GM23248 (cell line): ENCODE results near the gene LEKR1. TPM values are rescaled to one million over a fixed set of nuclear protein-coding genes. Genes with fewer than 3 reads are reported as not detected.
A peak's percentile ranks its signal among the peaks of the same experiment; 100 is the strongest.

Experiments used
- DNase-seq: peaks from one replicate; pipeline ENCODE4 v3.0.0-alpha.2; 2015
- H2AFZ ChIP-seq: fragments of 200-600 bp; sonication (generic); 2 replicates; pipeline ENCODE4 v1.6.1; 2016; ENCODE audit warnings: antibody characterized with exemption
- H3F3A ChIP-seq: fragments of 200-600 bp; sonication (generic); 2 replicates; pipeline ENCODE4 v1.6.1; 2016; ENCODE audit warnings: mild to moderate bottlenecking, antibody characterized with exemption, mixed run types; ENCODE audit not compliant: insufficient read depth
- H3K27ac ChIP-seq: fragments of 200-600 bp; sonication (generic); 2 replicates; pipeline ENCODE4 v1.5.1; 2016; ENCODE audit warnings: mild to moderate bottlenecking
- H3K27me3 ChIP-seq: fragments of 200-600 bp; sonication (generic); replicated peaks from 2 replicates; pipeline ENCODE4 v1.6.1; 2016; ENCODE audit warnings: mild to moderate bottlenecking; ENCODE audit not compliant: insufficient read depth
- H3K36me3 ChIP-seq: fragments of 200-600 bp; sonication (generic); 2 replicates; pipeline ENCODE4 v1.6.1; 2016; ENCODE audit warnings: low read depth, mild to moderate bottlenecking
- H3K4me1 ChIP-seq: fragments of 200-600 bp; sonication (generic); 2 replicates; pipeline ENCODE4 v1.6.1; 2016; ENCODE audit warnings: mild to moderate bottlenecking; ENCODE audit not compliant: insufficient read depth
- H3K4me2 ChIP-seq: fragments of 200-600 bp; sonication (generic); one replicate; pipeline ENCODE4 v1.6.1; 2016; ENCODE audit warnings: mild to moderate bottlenecking; ENCODE audit not compliant: unreplicated experiment
- H3K4me3 ChIP-seq: fragments of 200-600 bp; sonication (generic); 2 replicates; pipeline ENCODE4 v1.5.1; 2016; ENCODE audit warnings: mild to moderate bottlenecking
- H3K79me2 ChIP-seq: fragments of 200-600 bp; sonication (generic); 2 replicates; pipeline ENCODE4 v1.6.1; 2016; ENCODE audit warnings: mild to moderate bottlenecking; ENCODE audit not compliant: insufficient read depth
- H3K9ac ChIP-seq: fragments of 200-600 bp; sonication (generic); 2 replicates; pipeline ENCODE4 v1.6.1; 2016; ENCODE audit warnings: mild to moderate bottlenecking
- H3K9me2 ChIP-seq: fragments of 200-600 bp; sonication (generic); 2 replicates; pipeline ENCODE4 v1.6.1; 2016; ENCODE audit warnings: mixed run types, mild to moderate bottlenecking, moderate library complexity; ENCODE audit not compliant: insufficient read depth
- H3K9me3 ChIP-seq: fragments of 200-600 bp; sonication (generic); one replicate; pipeline ENCODE4 v1.6.1; 2017; ENCODE audit warnings: low read depth
- H4K20me1 ChIP-seq: fragments of 200-600 bp; sonication (generic); 2 replicates; pipeline ENCODE4 v1.6.0; 2016; ENCODE audit not compliant: insufficient read depth
- EZH2 ChIP-seq: fragments of 200-600 bp; sonication (generic); IDR thresholded peaks from 2 replicates; pipeline ENCODE4 v1.6.1; 2018; ENCODE audit warnings: antibody characterized with exemption, mild to moderate bottlenecking; ENCODE audit not compliant: insufficient read depth, poor library complexity, severe bottlenecking
- EZH2phosphoT487 ChIP-seq: fragments of 200-600 bp; sonication (generic); IDR thresholded peaks from 2 replicates; pipeline ENCODE4 v1.6.1; 2018; ENCODE audit warnings: antibody characterized with exemption, moderate library complexity, mild to moderate bottlenecking, low read depth; ENCODE audit not compliant: insufficient read depth
- WGBS, 2 experiments: methylation state at CpG; one replicate each; pipeline ENCODE4 v1.1.6; 2015 to 2017; ENCODE audit warnings: low lambda C conversion rate in 2 of 2, low coverage in 1 of 2; ENCODE audit errors: missing lambda C conversion rate in 2 of 2; 5-methylcytosine and 5-hydroxymethylcytosine counted together
- in situ Hi-C: fragments of 300-500 bp; cut with MboI; formaldehyde crosslinking; loops from 2 replicates; pipeline ENCODE4 v1.15.0; 2020
- polyA plus RNA-seq: library from polyadenylated mRNA; unstranded; fragments of >200 nt; fragmentation: Nextera tagmentation; extraction: Ambion mirVana; gene quantifications from 2 replicates; pipeline ENCODE4 v1.2.1, GENCODE V29; 2016
- total RNA-seq: library from RNA; depleted of rRNA; stranded (reverse); fragments of >200 nt; shearing (Covaris generic); gene quantifications from 2 replicates; pipeline ENCODE4 v1.2.3, GENCODE V29; 2014

LEKR1 gene
- total and polyA plus RNA-seq, 2 experiments from 2014 or later, result 0.32 to 0.43 TPM

DNA sequence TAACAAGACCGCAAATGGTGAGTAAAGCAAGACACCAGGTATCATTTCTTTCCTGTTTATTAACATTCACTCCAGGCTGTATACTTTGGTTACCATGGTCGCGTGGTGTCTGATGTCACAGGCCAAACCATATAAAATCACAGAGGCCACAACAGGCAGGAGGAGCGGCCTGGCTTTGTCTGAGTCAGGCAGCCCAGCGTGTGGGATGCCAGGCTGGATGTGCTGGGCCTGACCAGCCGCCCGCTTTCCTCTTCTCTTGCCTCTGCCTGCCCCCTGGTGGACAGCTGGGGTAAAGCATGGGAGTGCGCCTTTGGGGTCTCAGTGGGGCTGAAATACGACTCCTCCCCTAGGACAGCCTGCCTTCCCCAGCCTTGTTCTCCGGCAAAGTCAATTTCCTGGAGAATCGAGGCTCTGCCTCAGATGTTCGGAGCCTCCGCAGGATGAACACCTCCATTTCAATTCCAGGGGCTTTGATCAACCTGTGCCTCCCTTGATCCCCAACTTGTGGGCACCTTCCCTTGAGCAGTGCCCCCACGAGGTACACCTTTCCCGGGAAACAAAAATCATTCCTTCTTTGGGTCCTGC is 255.6 kb downstream of the LEKR1 start:
- TF ChIP-seq EZH2, result no peak
- TF ChIP-seq EZH2phosphoT487, result no peak
- H4K20me1 ChIP-seq, result no peaks in the 10 kb centered on the region
- in situ Hi-C loops, result loop anchor here (10.0 to 25.0 kb wide), 3 partner anchors 397 to 944 kb away; no protein-coding TSS in a partner anchor
- no peaks in the 10 kb centered on the region for H3K9me2 ChIP-seq
- no peaks in the 10 kb centered on the region for H3K36me3 ChIP-seq
- peak overlapping the region; percentile 17; the same call in 1 of the 2 replicates for H2AFZ ChIP-seq
- H3K4me1 ChIP-seq, result peaks cover 37% of the 10 kb centered on the region
- no peak overlapping the region for H3K4me3 ChIP-seq
- no peaks in the 10 kb centered on the region for H3K79me2 ChIP-seq
- DNase-seq, result peak; percentile 99
- 5% methylated on average over 15 of the region's 15 CpGs for WGBS, 2 experiments
- peak overlapping the region; percentile 38 for H3K4me2 ChIP-seq
- no peaks in the 10 kb centered on the region for H3K9me3 ChIP-seq
- H3K27me3 ChIP-seq, result no peaks in the 10 kb centered on the region
- H3F3A ChIP-seq, result peaks cover 25% of the 10 kb centered on the region
- H3K27ac ChIP-seq, result peak overlapping the region; percentile 86
- H3K9ac ChIP-seq, result peak overlapping the region; percentile 72

DNA sequence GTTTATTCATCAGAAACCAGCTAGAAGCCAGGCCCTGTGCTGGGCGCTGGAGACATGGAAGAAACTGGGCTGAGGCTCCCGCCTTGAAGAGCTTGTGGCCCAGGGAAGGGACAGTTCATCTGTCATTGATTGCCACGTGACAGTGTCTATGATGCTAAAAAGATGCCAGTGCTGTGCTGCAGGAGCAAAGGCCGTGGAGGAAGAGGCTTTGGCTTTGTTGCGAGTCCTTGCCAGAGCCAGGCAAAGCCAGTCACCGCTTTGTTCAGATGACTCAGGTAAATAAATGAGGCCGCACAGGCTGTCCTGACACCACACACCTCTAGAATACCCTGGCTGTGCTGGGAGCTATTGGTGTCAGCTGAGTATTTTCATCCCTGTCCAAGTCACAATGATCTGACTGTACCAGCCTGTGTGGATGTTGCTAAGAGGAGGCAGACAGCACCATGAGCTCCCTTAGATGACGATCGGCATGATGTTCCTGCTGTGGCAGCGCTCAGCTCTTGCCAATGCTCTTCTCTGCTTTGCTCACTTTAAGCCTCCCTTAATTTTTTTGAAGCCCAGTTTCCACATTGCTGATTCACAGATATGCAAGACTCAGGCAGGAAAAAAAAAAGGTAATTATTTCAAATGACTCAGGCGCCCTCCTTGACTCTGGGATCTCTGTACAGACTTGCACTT is 256.3 kb downstream of the LEKR1 start:
- no peaks in the 10 kb centered on the region for H4K20me1 ChIP-seq
- peak; percentile 95 for DNase-seq
- no peaks in the 10 kb centered on the region for H3K9me2 ChIP-seq
- peaks cover 41% of the 10 kb centered on the region for H3K4me1 ChIP-seq
- H3F3A ChIP-seq, result peaks cover 31% of the 10 kb centered on the region
- in situ Hi-C loops, result loop anchor here (10.0 to 25.0 kb wide), 3 partner anchors 398 to 945 kb away; no protein-coding TSS in a partner anchor
- 0 out of 2 replicates have a peak overlapping the region, but pooled peaks have one; percentile 17 for H2AFZ ChIP-seq
- H3K9ac ChIP-seq, result peak overlapping the region; percentile 70
- peak overlapping the region; percentile 79 for H3K27ac ChIP-seq
- H3K36me3 ChIP-seq, result no peaks in the 10 kb centered on the region
- peak overlapping the region; percentile 38 for H3K4me2 ChIP-seq
- H3K4me3 ChIP-seq, result no peak overlapping the region
- H3K27me3 ChIP-seq, result no peaks in the 10 kb centered on the region
- TF ChIP-seq EZH2 (no peak), EZH2phosphoT487 (no peak)
- WGBS, 2 experiments, result 40 to 48% methylated on average over 11 of the region's 11 CpGs
- no peaks in the 10 kb centered on the region for H3K79me2 ChIP-seq
- no peaks in the 10 kb centered on the region for H3K9me3 ChIP-seq

DNA sequence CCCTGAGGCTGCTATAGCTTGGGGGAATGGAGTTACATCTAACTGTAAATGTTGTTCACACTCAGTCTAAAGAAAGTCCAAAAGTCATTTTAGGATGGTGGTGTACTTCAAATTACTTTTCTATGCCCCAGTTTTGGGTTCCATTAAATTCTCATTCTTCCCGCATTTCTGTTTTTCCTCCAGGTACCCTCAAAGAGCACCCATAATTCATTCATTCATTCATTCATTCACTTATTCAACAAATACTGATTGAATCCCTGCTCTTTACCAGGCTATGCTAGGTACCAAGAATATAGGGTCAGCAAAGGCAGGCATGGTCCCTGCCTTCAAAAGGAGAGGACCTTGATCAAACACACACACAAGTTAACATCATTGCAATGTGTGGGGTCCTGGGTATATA is 257.7 kb downstream of the LEKR1 start:
- Histone ChIP-seq H2AFZ (no peak overlapping the region), H3K36me3 (no peaks in the 10 kb centered on the region), H3K4me1 (peaks cover 42% of the 10 kb centered on the region), H3F3A (peaks cover 31% of the 10 kb centered on the region), H3K27ac (no peak overlapping the region), H3K9me3 (no peaks in the 10 kb centered on the region), H3K4me3 (no peak overlapping the region), H4K20me1 (no peaks in the 10 kb centered on the region), H3K9me2 (no peaks in the 10 kb centered on the region), H3K27me3 (no peaks in the 10 kb centered on the region), H3K9ac (no peak overlapping the region), H3K4me2 (no peak overlapping the region), H3K79me2 (no peaks in the 10 kb centered on the region)
- TF ChIP-seq EZH2phosphoT487 (no peak), EZH2 (no peak)
- in situ Hi-C loops, result loop anchor here (10.0 to 25.0 kb wide), 3 partner anchors 399 to 947 kb away; no protein-coding TSS in a partner anchor
- no peak for DNase-seq
- whole genome bisulfite sequencing, 2 experiments, result 88 to 96% methylated on average over 1 of the region's 1 CpG

DNA sequence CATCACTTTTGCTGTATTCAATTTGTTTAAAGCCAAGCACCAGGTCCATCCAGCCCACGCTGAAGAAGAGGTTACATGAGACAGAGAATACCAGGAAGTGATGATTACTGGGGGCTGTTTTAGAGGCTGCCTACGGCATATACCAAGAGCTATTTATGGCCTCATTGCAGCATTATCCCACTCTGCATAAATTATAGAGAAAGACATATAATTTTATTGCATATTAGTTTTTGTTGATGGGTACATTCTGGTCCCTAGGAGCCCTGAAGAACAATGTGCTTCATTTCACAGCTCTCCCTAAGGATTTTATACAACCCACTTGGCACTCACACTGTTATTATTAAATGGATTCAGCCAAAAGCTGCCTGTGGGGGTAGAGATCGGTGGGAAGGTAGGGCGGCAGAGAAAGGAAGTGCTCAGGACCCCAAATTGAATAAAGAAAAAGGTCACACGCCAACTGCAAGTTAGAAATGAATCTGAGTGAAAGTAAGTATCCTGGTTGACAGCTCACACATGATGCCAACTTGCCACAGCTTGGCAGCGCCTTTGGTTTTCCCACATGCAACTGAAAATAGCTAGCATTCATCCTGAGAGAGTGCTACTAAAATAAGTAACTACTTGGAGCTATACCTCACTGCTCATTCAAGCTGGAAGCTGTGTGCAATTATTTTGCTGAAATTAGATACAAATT is 260.1 kb downstream of the LEKR1 start:
- Histone ChIP-seq H3K27ac (no peak overlapping the region), H3K27me3 (no peaks in the 10 kb centered on the region), H4K20me1 (no peaks in the 10 kb centered on the region), H3K4me2 (no peak overlapping the region), H2AFZ (no peak overlapping the region), H3K9ac (no peak overlapping the region), H3F3A (peaks cover 27% of the 10 kb centered on the region), H3K4me3 (no peak overlapping the region), H3K36me3 (no peaks in the 10 kb centered on the region), H3K9me2 (no peaks in the 10 kb centered on the region), H3K4me1 (peaks cover 42% of the 10 kb centered on the region), H3K9me3 (no peaks in the 10 kb centered on the region), H3K79me2 (no peaks in the 10 kb centered on the region)
- DNase-seq, result no peak
- no peak for TF ChIP-seq EZH2
- TF ChIP-seq EZH2phosphoT487, result no peak
- 97 to 98% methylated on average over 6 of the region's 6 CpGs for WGBS, 2 experiments
- in situ Hi-C loops, result loop anchor here (5.0 to 25.0 kb wide), 4 partner anchors 51 to 949 kb away; no protein-coding TSS in a partner anchor
